AG08395 (cell line): Measurements from ENCODE around the gene TBC1D8.

Source experiments
- DNase-seq: peaks from one replicate; pipeline ENCODE4 v3.0.0; 2012; ENCODE audit warnings: mixed read lengths, low spot score

The TBC1D8 gene

GRCh38 chr2:100976061-100976460 is 175.1 kb downstream of the TBC1D8 start:
- no peak for DNase-seq

GRCh38 chr2:100975521-100975785 is 175.7 kb downstream of the TBC1D8 start:
- no peak for DNase-seq

GRCh38 chr2:100974712-100975520 is 176.3 kb downstream of the TBC1D8 start:
- DNase-seq, result no peak

GRCh38 chr2:100972452-100972851 is 178.7 kb downstream of the TBC1D8 start:
- no peak for DNase-seq

GRCh38 chr2:100971221-100971620 is 180.0 kb downstream of the TBC1D8 start:
- no peak for DNase-seq

GRCh38 chr2:100969998-100970397 is 181.2 kb downstream of the TBC1D8 start:
- no peak for DNase-seq

- no peak for DNase-seq
Measured at GRCh38 chr2:100968146-100969145, 182.7 kb downstream of the TBC1D8 start.

GRCh38 chr2:100967716-100968115 is 183.5 kb downstream of the TBC1D8 start:
- DNase-seq, result no peak

- no peak for DNase-seq
Measured at GRCh38 chr2:100965596-100965995, 185.6 kb downstream of the TBC1D8 start.

- no peak for DNase-seq
Measured at GRCh38 chr2:100964681-100965169, 186.5 kb downstream of the TBC1D8 start.

- DNase-seq, result no peak
Measured at GRCh38 chr2:100964222-100964621, 187.0 kb downstream of the TBC1D8 start.

- DNase-seq, result no peak
Measured at GRCh38 chr2:100963026-100963375, 188.2 kb downstream of the TBC1D8 start.

GRCh38 chr2:100962366-100963025 is 188.7 kb downstream of the TBC1D8 start:
- DNase-seq, result no peak

- DNase-seq, result no peak
Measured at GRCh38 chr2:100960688-100961087, 190.5 kb downstream of the TBC1D8 start.

GRCh38 chr2:100959225-100959880 is 191.8 kb downstream of the TBC1D8 start:
- DNase-seq, result peak; percentile 61

- DNase-seq, result peak; percentile 94
Measured at GRCh38 chr2:100957996-100958653, 193.1 kb downstream of the TBC1D8 start.
